SJSA1 (cell line): ENCODE measurements around the gene IFT172. TPM values are rescaled to one million over a fixed set of nuclear protein-coding genes. Genes with fewer than 3 reads are reported as not detected.
A peak's percentile ranks its signal among the peaks of the same experiment; 100 is the strongest.

Experiments
- DNase-seq, 2 experiments: peaks; one replicate each; pipeline ENCODE4 v3.0.0-alpha.2; 2015 to 2020; ENCODE audit warnings: low spot score in 2 of 2, low read depth in 1 of 2
- H3K27ac ChIP-seq: fragments of 250-450 bp; sonication (Bioruptor Pico); 2 replicates; pipeline ENCODE4 v1.5.1; 2020; ENCODE audit warnings: mild to moderate bottlenecking, moderate library complexity
- H3K27me3 ChIP-seq: fragments of 250-450 bp; sonication (Bioruptor Pico); replicated peaks from 2 replicates; pipeline ENCODE4 v1.5.1; 2020; ENCODE audit warnings: mild to moderate bottlenecking, moderate library complexity
- H3K36me3 ChIP-seq: fragments of 250-450 bp; sonication (Bioruptor Pico); 2 replicates; pipeline ENCODE4 v1.5.1; 2020; ENCODE audit warnings: mild to moderate bottlenecking
- H3K4me1 ChIP-seq: fragments of 250-450 bp; sonication (Bioruptor Pico); replicated peaks from 2 replicates; pipeline ENCODE4 v1.6.1; 2021; ENCODE audit warnings: mild to moderate bottlenecking
- H3K4me3 ChIP-seq: fragments of 250-450 bp; sonication (Bioruptor Pico); 2 replicates; pipeline ENCODE4 v1.5.1; 2020; ENCODE audit warnings: mild to moderate bottlenecking
- H3K9me3 ChIP-seq: fragments of 250-450 bp; sonication (Bioruptor Pico); replicated peaks from 2 replicates; pipeline ENCODE4 v1.5.1; 2020; ENCODE audit warnings: mild to moderate bottlenecking
- total RNA-seq: library from RNA; depleted of rRNA; stranded (reverse); fragments of >200 nt; shearing (Covaris generic); gene quantifications from 2 replicates; pipeline ENCODE4 v1.2.3, GENCODE V29; 2014

IFT172 gene
- total RNA-seq, 1 experiment from 2014 or later, result 18.4 TPM

DNA sequence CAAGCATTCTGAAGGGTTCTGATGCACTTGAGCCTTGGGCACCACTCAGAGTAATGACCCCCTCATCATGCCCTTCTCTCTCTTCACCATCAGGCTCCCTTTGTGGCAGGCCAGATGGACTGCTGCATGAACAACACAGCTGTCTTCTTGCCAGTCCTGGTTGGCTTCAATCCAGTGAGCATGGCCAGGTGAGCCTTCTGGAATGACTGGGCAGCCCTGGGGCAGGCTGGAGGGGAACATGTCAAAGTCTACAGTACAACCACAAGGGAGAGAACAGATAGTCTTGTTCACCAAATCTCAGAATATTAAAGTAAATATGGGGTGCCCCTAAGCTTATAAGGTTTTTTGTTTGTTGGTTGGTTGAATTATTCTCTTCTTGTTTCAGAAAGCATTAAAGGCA lies 11.5 kb upstream of the IFT172 start:
- Histone ChIP-seq H3K4me1 (no peaks in the 10 kb centered on the region), H3K4me3 (no peak overlapping the region), H3K27ac (no peak overlapping the region), H3K27me3 (peaks cover 2% of the 10 kb centered on the region), H3K9me3 (no peaks in the 10 kb centered on the region), H3K36me3 (no peaks in the 10 kb centered on the region)
- no peak for DNase-seq

DNA sequence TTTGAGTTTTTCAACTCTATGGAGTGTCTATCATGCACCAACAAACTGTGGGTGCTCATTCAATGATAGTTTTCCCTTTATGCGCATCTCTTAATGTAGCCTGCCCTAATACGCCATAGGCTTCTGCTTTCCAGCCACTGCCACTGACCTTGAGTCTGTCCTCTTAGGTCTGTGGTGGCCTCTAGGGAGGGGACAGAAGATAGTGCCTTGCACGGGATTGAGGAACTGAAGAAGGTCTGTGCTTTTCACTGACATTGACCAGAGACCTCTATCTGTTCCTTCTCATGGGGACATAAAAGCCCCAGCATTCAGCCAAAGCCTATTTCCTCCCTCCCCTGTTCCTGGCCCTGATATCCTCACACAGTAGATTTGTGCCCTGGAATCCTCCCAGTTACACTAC lies 9.4 kb upstream of the IFT172 start:
- no peak overlapping the region for H3K27ac ChIP-seq
- H3K4me3 ChIP-seq, result no peak overlapping the region
- peaks cover 3% of the 10 kb centered on the region; the same call in 1 of the 2 replicates for H3K36me3 ChIP-seq
- DNase-seq, result no peak
- H3K27me3 ChIP-seq, result peaks cover 16% of the 10 kb centered on the region
- peaks cover 9% of the 10 kb centered on the region for H3K4me1 ChIP-seq
- no peaks in the 10 kb centered on the region for H3K9me3 ChIP-seq

DNA sequence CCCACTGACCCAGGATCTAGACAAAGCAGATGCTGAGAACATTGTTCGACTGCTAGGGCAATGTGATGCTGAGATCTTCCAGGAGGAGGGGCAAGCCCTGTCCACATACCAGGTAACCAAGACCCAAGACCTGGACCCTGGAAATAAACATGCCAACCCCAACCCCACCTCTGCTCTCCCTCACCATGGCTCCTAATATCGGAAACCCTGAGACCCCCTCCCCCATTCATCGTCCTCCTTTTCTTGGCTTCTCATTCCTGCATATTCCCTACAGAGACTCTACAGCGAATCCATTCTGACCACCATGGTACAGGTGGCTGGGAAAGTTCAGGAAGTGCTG lies 7.7 kb upstream of the IFT172 start:
- peaks cover 16% of the 10 kb centered on the region for H3K27me3 ChIP-seq
- no peak overlapping the region for H3K4me3 ChIP-seq
- DNase-seq, result no peak
- no peaks in the 10 kb centered on the region for H3K9me3 ChIP-seq
- H3K27ac ChIP-seq, result no peak overlapping the region
- H3K36me3 ChIP-seq, result peaks cover 3% of the 10 kb centered on the region; the same call in 1 of the 2 replicates
- H3K4me1 ChIP-seq, result peaks cover 9% of the 10 kb centered on the region

DNA sequence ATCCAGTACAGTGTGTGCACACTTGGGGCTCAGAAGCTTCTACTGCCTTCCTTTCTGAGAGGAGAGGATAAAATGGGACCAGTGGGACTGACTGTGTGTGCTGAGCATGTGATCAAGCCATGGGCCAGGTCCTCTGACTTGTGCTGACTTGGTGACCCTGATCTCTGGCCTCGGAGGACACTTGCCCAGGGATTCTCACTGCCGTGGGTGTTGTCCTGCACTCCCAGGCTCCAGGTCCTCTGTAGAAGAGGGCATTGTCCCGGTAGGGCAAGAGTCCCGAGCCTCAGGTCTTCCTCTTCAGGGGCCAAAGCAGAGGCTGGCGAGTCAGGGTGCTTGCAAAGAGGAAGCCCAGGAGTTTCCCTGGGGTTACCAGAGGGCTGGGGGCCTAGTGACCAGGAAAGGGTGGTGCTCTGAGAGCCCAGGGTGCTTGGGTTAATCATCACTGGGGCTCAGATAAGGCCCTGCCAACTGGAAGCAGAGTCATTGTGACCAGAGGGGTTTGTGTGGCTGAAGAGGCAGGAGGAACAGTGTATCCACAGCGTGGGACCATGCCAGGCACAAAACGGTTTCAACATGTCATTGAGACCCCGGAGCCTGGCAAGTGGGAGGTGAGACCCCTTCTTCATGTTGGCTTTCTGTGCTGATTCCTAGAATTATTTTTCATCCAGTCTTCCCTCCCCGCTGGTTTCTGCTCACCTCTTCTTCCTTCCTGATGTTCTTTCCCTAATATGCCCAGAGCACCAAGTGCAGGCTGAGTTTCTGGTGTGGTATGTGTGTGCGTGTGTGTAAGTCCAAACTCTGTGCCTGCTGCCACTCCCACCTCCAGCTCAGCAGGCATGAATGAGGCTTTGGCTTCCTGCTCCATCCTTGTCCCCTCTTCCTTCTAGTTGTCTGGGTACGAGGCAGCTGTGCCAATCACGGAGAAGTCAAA lies 7.1 kb upstream of the IFT172 start, which contains the start of gene GCKR:
Gene GCKR (plus strand): TSS at position 483 of the 931 bp plus-strand sequence. CDS start 66 bp downstream, at position 549.
- Histone ChIP-seq H3K9me3 (no peaks in the 10 kb centered on the region), H3K36me3 (peaks cover 3% of the 10 kb centered on the region; the same call in 1 of the 2 replicates), H3K4me3 (no peak within 1 kb of the TSS), H3K4me1 (peaks cover 9% of the 10 kb centered on the region), H3K27ac (no peak within 1 kb of the TSS), H3K27me3 (peaks cover 16% of the 10 kb centered on the region)
- DNase-seq, result no peak

DNA sequence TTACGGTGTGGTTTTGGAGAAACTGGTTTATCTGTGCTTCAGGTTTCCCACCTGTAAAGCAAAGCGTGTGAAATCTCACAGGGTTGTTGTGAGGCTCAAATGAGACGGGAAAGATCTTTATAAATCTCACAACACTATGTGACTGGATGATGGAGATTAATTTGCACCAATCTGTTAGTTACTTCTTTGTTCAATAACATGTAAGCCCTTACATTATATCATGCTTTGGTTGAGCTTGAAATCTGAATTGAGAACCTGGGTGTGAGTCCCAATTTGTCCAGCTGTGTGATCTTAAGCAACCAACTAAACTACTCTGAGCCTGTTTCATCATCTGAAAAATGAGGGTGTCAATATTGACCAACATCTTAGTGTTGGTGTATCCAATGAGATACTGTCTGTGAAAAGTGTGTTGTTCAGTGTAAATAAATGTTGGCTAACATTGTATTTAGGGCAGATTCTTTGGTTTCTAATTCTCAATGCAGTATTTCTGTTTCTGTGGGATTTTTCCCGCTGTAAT lies 6.4 kb upstream of the IFT172 start:
- Histone ChIP-seq H3K4me1 (peaks cover 9% of the 10 kb centered on the region), H3K27me3 (peaks cover 16% of the 10 kb centered on the region), H3K27ac (no peak overlapping the region), H3K4me3 (no peak overlapping the region), H3K9me3 (no peaks in the 10 kb centered on the region), H3K36me3 (peaks cover 3% of the 10 kb centered on the region; the same call in 1 of the 2 replicates)
- no peak for DNase-seq

DNA sequence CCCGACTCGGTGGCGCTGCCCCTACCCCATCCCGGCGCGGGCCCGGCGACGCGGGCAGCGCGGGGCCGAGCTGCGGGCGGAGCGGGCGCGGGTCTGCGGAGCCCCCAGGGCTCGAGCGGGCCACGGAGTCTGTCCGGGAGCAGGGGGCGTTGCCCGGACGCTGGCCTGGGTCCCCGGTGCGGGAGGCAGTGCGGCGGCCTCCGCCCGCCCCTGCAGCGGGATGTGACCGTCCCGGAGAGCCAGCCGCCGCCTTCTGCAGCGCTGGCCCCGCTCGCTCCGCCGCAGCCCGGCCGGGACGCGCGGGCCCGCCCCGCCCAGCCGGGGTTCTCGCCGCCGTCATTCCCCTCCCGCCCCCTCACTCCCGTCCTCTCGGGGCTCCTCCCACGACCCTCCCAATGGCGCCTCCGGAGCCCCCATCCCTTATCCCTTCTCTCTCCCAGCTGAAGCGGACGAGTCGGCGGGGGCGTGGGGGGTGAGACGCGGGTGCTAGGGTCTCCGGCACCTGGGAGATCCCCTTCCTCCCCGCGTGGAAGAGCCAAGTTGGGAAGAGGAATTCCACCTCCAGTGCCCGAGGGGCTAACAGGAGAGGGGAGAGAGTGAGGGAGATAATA lies 5.5 kb upstream of the IFT172 start, which contains the start of gene FNDC4:
Gene FNDC4 (minus strand): TSS at position 257 of the 611 bp plus-strand sequence. CDS start 521 bp downstream, outside the sequence.
- H3K27ac ChIP-seq, result no peak within 1 kb of the TSS
- no peak for DNase-seq

DNA sequence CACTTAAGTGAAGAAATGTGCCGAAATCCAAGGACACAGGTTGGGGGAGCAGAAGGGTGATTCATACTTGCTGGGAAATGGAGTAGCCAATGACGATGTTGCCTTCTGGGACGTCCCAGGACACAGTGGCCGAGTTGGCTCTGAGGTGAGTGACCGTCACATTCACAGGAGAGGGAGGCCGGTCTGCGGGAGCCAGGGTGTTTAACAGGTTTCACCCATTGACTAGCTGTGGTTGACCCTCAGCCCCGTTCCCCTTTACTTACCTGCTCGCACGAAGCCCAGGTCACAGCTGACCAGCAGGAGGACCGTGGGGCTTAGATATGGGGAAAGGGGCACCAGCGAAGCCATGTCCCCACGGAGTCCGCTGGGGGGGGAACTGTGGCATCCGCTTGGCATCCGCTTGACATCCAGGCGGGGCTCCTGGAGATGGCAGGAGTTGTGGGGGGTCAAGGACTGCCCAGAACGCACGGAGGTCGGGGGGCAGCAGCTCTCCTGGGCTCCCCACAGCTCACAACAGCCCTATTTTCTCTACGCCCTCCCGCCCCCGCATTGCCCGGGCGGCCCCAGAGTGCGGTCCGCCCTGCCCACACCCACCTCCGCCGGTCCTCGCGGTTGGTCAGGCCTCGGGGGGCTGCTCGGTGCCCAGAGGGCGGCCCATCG lies 4.9 kb upstream of the IFT172 start:
- no peaks in the 10 kb centered on the region for H3K9me3 ChIP-seq
- no peak for DNase-seq
- peaks cover 16% of the 10 kb centered on the region for H3K27me3 ChIP-seq
- peaks cover 13% of the 10 kb centered on the region for H3K4me1 ChIP-seq
- peaks cover 3% of the 10 kb centered on the region; the same call in 1 of the 2 replicates for H3K36me3 ChIP-seq
- H3K4me3 ChIP-seq, result peak overlapping the region; percentile 64
- no peak overlapping the region for H3K27ac ChIP-seq

More for the DNA sequence above, 5.5 kb upstream of the IFT172 start, which contains the start of gene FNDC4:
- Histone ChIP-seq H3K4me3 (peak within 1 kb of the TSS; percentile 64), H3K4me1 (peaks cover 11% of the 10 kb centered on the region), H3K27me3 (peaks cover 16% of the 10 kb centered on the region), H3K9me3 (no peaks in the 10 kb centered on the region), H3K36me3 (peaks cover 3% of the 10 kb centered on the region; the same call in 1 of the 2 replicates)

DNA sequence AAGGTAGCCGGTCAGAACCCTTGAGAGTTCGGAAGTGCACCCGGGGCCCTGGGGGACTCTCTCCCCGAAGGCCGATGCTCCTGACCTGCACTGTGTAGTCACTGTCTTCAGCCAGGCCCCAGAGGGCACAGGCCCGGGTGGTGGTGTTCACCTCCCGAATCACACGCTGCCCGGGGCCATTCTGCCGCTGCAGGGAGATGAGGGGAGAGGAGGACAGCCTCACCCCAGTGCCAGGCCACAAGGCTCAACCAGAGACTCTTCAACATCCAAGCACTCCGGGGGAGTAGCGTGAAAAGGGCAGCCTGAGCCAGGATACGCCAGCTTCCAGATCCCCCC lies 4.4 kb upstream of the IFT172 start:
- no peak for DNase-seq
- peaks cover 16% of the 10 kb centered on the region for H3K27me3 ChIP-seq
- peaks cover 3% of the 10 kb centered on the region; the same call in 1 of the 2 replicates for H3K36me3 ChIP-seq
- H3K4me3 ChIP-seq, result no peak overlapping the region
- H3K9me3 ChIP-seq, result no peaks in the 10 kb centered on the region
- H3K4me1 ChIP-seq, result peaks cover 16% of the 10 kb centered on the region
- H3K27ac ChIP-seq, result no peak overlapping the region

DNA sequence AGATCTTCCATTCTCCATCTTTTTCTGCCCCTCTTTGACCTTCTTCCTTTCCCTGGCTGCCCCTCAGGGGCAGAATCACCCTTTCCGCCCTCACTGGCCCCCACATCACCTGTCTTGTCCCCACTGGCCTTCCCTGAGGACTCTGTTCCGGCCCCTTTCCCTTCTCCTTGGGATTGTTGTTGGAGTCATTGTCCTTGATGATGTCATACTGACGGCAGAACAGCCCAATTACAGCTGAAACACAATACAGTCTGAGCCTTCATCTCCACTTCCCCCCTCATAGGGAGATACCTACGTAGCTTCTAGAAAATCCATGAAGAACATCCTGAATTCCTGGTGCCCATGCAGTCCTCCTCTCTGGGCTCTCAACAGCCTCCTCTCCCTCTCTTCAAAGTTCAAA lies 3.0 kb upstream of the IFT172 start:
- Histone ChIP-seq H3K27ac (no peak overlapping the region), H3K4me1 (peaks cover 21% of the 10 kb centered on the region), H3K27me3 (peaks cover 16% of the 10 kb centered on the region), H3K9me3 (no peaks in the 10 kb centered on the region), H3K36me3 (peaks cover 3% of the 10 kb centered on the region; the same call in 1 of the 2 replicates), H3K4me3 (no peak overlapping the region)
- DNase-seq, result no peak

DNA sequence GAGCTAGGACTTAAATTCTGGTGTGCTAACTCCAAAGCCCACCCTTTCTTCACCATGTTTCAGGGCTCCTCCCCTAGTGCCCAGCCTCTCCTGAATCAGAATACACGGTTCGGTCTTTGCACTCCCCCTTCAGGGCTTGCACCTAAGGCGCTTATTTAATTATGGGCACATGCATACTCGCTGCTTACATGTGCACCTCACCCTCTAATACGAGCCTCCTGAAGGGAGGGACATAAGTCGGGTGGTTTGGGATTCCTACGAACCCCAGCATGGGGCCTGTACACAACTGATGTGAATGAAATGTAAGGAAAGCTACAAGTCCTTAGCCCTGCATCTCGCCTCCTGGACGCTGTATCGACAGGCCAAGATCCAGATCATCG lies 435 bp downstream of the IFT172 start:
- no peak for DNase-seq
- 0 out of 2 replicates have a peak, but pooled peaks cover under 1% of the 10 kb centered on the region for H3K36me3 ChIP-seq
- H3K27me3 ChIP-seq, result no peaks in the 10 kb centered on the region
- peaks cover 13% of the 10 kb centered on the region for H3K4me1 ChIP-seq
- H3K9me3 ChIP-seq, result no peaks in the 10 kb centered on the region
- H3K27ac ChIP-seq, result no peak overlapping the region
- peak overlapping the region; percentile 47 for H3K4me3 ChIP-seq

DNA sequence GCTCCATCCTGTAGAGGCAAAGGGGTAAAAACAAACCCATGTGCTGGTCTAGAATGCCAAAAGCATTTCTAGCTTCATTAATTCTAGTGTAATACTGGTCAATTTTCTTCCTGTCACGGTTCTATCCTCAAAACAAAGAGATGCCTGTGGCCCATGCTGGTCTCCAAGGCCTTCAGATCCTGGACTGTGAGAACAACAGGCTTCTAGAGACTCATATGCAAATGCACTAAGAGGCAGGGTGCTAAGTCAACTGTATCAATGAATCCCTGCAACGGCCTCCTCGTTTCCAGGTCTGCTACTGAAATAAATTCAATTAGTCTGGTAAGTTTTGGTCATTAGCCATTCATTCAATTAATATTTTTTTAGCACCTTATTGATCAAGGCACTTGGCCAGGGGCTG lies 4.0 kb downstream of the IFT172 start:
- no peak for DNase-seq
- Histone ChIP-seq H3K9me3 (no peaks in the 10 kb centered on the region), H3K4me1 (peaks cover 13% of the 10 kb centered on the region), H3K36me3 (peaks cover 14% of the 10 kb centered on the region; the same call in 1 of the 2 replicates), H3K27ac (no peak overlapping the region), H3K4me3 (no peak overlapping the region), H3K27me3 (no peaks in the 10 kb centered on the region)

DNA sequence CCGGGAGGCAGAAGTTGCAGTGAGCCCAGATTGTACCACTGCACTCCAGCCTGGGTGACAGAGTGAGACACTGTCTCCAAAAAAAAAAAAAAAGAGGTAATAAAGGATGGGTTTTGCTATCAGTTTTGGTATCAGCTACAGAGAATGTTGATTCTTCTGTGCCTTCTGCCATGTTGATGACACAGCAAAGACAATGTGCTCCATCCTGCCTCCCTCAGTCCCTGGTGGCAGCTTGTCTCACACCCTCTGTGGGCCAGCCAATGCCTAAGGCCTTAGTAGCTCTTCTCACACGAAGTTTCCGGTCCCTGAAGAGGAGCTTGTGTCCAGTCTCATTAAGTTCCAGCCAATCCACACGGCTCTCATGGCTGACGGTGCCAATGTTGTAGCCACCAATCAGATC lies 17.6 kb downstream of the IFT172 start:
- no peaks in the 10 kb centered on the region for H3K27me3 ChIP-seq
- H3K27ac ChIP-seq, result no peak overlapping the region
- H3K36me3 ChIP-seq, result peaks cover 27% of the 10 kb centered on the region
- no peaks in the 10 kb centered on the region for H3K4me1 ChIP-seq
- no peak overlapping the region for H3K4me3 ChIP-seq
- DNase-seq, result no peak
- H3K9me3 ChIP-seq, result no peaks in the 10 kb centered on the region; the same call in 1 of the 2 replicates

DNA sequence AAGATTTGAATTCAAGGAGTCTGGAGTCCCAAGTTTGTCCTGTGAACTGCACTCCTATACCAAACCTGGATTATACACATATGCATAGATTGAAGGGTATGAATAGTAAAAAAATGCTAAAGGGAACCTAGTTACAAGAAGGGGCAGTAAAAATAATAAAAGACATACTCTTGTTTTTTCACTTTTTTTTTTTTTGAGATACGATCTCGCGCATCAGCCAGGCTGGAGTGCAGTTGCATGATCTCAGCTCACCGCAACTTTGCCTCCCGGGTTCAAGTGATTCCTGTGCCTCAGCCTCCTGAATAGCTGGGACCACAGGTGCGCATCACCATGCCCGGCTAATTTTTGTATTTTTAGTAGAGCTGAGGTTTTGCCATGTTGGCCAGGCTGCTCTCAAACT lies 25.1 kb downstream of the IFT172 start:
- no peak for DNase-seq
- Histone ChIP-seq H3K4me1 (no peaks in the 10 kb centered on the region), H3K9me3 (no peaks in the 10 kb centered on the region), H3K4me3 (no peak overlapping the region), H3K36me3 (0 out of 2 replicates have a peak, but pooled peaks cover 3% of the 10 kb centered on the region), H3K27ac (no peak overlapping the region), H3K27me3 (no peaks in the 10 kb centered on the region)
